GM21447 (cell line): ENCODE results near the gene HMG20B.
A peak's percentile ranks its signal among the peaks of the same experiment; 100 is the strongest.

Experiments
- ATAC-seq: cut with Tn5 transposase; IDR thresholded peaks from one replicate; pipeline ENCODE4 v1.9.1; 2021; ENCODE audit not compliant: unreplicated experiment

HMG20B gene

DNA sequence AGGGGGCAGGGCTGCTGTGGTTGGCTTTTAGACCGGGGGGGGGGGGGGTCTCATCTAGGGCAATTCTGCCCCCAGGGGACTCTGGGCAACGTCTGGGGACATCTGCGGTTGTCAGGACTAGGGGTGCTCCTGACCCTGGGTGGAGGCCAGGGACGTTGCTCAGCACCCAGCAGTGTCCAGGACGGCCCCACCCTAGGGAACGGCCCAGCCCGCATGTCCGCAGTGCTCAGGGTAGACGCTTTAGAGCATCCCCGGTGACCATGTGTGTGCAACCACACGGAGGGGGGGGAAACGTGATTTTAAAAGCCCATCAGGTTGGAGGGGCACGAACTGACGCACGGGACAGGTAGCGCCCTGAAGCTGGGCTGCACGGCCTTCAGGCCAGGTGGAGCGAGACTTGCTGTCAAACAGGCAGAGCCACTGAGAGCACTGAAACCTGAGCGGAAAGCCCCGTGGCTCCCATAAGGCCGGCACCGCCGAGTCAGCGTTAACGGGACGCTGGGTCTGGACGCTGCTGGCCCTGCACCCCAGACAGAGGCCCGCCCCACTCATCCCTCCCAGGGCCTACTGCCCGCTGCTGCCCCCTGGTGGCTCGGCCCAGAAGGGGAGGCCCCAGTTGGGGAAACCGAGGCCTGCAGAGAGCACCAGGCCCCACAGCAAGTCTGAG lies 45.5 kb downstream of the HMG20B start:
- no peak for ATAC-seq

DNA sequence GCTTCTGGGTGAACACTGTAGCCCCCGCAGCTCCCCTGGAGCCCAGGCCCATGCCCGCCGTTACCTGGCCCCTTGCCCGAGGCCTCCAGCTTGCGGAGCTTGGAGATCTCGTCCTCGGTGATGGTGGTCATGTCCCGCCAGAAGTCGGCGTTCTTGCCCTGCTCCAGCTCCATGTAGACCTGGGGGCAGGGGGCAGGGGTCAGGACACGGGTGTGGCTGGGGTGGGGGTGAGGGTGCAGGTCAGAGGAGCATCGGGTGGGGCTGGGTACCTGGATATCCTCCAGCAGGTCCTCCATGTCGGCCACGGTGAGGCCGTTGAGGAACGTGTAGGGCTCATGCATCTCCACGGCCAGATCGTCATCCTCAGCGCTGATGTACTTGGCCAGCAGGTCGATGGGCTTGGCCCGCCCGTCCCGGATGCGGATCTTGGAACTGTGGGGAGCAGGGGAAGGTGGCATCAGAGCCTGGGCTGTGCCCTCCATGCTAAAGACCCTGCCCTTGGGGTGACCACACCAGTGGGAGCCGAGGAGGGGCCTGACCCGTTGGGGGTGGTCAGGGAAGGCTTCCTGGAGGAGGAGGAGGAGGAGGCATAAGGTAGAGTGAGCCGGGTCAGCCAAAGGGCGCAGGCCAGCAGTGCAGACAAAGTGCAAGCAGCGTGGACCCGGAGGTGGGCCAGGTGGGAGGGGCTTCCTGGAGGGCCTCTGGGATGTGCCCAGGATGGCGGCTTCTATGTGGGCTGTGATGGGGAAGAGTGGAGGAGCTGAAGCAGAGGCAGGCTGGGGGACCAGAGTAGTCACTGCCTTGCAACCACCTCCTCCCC lies 46.3 kb downstream of the HMG20B start:
- no peak for ATAC-seq

DNA sequence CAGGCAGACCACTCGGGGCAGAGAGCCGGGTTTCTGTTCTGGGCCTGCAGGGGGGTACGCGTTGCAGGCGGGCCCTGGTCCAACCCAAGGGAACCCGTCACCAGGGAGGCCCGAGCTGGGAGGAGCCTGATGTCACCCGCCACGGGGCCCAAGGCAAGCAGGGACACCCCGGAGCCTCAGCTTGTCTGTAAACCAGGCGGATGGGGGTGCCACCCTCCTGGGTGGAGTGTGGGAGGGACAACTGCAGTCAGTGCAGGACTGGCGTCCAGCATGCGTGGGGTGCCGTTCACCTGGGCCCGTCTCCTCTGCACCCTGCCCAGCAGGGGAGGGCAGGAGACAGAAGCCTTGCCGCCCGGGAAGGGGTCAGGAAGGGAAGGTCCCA lies 46.9 kb downstream of the HMG20B start:
- no peak for ATAC-seq

DNA sequence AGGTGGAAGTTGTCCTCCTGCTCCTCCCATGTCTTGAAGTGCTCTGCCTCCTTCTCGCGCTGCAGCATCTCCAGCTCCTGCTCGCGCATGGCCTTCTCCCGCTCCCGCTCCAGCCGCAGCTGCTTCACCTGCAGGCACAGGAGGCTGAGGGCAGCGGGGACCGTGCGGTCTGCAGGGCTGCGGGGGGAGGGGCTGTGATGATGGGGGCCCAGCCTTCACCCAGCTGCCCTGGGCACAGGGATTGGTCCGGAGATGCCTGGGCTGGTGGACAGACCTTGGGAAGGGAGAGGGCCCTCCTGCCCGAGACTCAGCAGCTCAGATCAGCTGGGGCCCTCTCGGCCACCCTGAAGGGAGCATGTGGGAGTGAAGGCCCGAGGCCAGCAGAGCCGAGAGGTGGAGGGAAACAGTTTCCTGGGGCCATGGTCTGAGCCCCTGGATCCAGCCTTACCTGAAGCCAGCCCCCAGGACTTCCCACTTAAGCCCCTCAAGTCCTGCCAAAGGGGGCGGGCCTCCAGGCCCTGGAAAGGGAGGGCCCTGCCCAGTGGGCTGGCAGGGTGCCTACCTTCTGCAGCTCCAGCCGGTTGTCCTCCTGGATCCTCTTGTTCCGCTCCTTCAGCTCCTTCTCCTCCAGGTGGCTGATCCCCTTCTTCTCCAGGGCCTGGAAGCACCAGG lies 47.5 kb downstream of the HMG20B start:
- no peak for ATAC-seq

DNA sequence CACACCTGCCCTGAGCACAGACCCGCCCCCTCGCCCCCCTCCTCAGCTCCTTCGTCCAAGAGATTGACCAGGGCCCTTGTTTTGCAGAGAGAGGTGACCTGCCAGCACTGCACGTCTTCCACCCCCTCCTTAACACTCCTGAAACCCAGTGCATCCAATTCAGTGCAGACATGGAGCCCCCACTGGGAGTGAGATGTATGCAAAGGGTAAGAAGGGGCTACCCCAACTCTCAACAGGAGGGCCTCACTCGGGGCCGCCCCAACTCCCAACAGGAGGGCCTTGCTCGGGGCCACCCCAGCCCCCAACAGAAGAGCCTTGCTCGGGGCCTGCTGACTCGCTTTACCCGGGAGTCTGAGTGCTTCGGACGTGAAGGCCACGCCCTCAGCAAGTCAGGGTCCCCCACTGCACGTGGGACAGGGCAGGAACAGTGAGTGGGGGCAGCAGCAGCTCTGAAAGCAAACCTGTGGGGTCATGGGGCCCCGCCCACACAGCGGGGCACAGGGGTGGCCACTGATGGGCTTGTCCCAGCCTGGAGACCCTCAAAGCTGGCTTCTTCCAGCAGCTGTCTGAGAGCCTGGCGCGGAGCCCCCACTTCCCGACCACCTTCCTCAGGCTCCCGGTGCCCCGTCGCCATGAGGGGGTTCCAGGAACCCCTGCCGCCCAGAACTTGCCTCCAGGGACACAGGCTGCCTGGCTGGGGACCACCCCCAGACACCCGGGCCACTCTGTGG lies 48.2 kb downstream of the HMG20B start:
- ATAC-seq: no peak

DNA sequence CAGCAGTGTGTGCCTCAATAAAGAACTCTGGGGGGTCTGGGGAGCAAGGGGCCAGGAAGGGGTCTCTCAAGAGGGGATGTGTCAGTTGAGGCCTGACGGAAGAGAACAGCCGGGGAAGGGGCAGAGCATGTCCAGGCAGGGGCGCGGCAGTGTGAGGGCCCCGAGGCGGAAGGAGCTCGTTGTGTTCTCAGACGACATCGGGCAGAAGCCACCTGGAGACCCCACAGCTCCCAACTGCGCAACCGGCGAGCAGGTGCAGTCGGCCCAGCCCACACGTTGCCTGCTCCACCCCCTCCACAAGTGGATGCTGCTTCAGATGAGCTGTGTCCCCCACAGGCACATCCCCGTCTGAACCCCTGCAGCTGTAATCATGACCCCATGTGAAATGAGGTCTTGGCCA lies 48.9 kb downstream of the HMG20B start:
- no peak for ATAC-seq

DNA sequence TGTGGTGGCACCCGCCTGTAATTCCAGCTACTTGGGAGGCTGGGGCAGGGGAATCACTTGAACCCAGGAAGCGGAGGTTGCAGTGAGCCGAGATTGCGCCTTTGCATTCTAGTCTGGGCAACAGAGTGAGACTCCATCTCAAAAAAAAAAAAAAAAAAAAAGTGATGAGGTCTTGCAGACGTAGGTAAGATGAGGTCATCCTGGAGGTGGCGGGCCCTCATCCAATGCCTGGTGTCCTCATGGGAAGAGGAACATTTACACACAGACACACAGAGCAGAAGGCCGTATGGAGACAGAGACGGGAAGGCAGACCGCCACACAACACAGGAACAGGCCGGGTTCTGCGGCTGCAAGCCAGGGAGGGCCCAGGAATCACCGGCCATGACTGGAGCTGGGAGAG lies 49.5 kb downstream of the HMG20B start:
- ATAC-seq: no peak

DNA sequence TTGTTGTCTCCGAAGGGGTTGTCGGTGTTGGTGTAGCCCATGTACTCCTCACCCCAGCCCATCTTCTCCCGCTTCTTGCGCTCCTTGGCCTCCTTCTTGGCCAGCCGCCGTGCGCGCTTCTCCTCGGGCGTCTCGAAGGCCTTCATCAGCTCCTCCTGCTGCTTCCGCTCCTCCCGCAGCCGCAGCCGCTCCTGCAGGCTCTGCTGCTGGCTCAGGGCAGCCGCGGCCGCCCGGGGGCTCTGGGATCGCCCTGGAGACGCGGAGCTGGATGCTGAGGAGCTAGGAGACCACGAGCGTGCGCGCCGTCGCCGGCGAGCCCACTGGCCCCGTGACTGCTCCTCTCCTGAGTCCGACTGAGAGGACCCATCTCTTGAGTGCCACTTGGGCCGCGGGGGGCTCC lies 51.0 kb downstream of the HMG20B start:
- ATAC-seq: no peak

DNA sequence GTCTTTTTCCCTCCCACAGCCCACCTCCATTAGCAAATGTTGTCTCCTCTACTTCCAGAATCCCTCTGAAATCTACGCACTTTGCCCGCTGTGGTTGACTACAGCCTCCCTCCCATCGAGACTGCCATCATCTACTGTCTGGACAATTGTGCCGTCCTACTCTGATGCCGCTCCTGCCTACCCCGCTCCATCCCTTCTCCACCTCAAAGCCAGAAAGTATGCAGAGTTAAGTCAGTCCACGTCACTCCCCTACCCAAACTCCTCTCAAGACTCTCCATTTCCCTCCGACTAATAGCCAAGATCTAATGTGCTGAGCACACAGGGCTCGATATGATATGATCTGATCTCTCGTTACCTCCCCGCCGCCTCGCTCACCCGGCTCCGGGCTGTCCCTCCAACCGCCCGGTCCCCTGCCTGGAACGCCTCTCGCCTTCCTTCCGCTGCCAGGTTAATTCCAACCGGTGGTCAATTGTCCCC lies 53.3 kb downstream of the HMG20B start:
- peak; percentile 9 for ATAC-seq

DNA sequence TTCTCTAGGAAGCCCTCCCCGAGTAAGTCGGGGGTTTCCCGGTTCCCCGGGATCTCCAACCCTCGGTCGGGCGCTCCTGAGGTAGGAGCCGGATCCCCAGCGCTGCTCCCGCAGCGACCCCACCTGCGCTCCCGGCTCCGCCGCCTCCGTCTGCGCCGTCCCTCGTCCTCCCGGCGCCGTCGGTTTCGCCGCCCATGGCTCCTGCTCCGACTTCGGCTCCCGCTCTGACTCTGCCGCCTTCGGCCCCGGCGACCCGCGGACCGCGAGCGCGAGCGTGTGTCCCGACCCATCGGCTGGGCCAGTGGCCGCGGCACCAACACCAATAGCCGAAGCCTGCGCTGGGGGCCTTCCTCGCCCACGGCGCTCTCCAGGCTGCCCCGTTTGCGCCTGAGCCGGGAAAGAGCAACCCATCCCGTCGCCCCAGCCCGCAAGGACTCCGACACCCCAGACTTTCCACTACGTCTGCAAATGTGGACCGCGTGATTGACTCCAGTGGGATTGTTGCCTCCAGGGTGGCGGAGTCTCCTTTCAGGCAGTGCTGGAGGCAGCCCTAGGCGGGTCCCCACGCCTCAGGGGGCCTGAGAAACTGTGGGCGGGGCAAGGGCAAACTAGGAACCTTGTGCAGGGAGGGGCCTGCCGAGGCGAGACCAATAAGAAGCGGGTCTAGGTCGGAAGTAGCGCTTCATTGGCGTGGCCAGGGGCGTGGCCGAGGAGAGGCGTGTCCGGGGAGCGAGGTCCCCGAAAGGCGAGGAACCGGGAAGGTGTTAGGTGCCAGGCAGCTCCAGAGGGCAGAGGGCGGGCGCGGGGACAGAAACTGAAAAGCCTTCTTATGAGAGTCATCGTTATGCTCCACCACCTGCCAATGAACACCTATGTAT lies 54.0 kb downstream of the HMG20B start, which contains the start of gene CACTIN:
Gene CACTIN (minus strand): TSS at position 318 of the 878 bp plus-strand sequence. CDS start 28 bp downstream, at position 290.
- peak; percentile 79 for ATAC-seq

DNA sequence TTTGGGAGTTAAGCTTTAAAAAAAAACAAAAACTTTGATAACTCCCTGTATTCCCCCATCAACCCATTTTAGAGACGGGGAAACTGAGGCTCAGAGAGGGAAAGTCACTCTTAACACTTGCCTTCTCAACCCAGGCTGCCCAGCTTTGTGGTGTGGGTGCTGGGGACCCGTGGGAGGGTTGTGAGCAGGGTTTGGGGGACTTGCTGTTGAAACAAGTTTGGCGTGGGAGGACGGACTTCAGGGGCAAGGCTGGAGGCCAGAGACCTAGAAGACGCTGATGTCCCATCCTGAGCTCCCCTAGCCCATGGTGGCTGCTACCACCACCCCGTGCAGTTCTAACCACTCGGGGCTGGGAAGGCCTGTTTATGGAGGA lies 54.6 kb downstream of the HMG20B start:
- ATAC-seq: no peak
